M059J (cell line): ENCODE measurements around the gene CFHR5. TPM values are rescaled to one million over a fixed set of nuclear protein-coding genes. Genes with fewer than 3 reads are reported as not detected.

Experiments used
- DNase-seq: peaks from one replicate; pipeline ENCODE4 v3.0.0-alpha.2; 2012; ENCODE audit warnings: low read depth
- total RNA-seq: library from RNA; depleted of rRNA; stranded (reverse); fragments of >200 nt; shearing (Covaris generic); gene quantifications from 2 replicates; pipeline ENCODE4 v1.2.3, GENCODE V29; 2014; rRNA removed

CFHR5 gene
- total RNA-seq, 1 experiment from 2014 or later: not detected

- peak; percentile 34 for DNase-seq
These were observed 40.3 kb downstream of the CFHR5 start for GRCh38 chr1:197017558-197018146.

GRCh38 chr1:197021716-197022115, 44.4 kb downstream of the CFHR5 start:
- DNase-seq: no peak

DNA sequence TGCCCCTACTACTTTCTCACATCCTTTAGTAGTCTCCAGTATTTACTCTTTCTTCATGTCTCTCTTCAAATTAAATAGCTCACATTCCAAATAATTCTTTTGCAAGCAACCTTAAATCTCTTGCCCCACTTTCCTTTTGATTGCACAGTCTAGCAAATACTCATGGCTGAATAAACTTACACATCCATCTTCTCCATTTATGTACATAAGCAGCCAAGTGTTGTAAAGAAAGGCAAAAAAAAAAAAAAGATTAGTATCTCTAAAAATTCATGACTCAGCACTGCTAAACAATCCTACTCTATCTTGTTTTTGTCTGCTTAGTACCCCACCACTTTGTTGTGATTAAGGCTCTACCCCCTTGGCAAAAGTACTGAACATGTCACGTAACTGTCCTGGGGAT, 47.1 kb downstream of the CFHR5 start:
- no peak for DNase-seq

DNA sequence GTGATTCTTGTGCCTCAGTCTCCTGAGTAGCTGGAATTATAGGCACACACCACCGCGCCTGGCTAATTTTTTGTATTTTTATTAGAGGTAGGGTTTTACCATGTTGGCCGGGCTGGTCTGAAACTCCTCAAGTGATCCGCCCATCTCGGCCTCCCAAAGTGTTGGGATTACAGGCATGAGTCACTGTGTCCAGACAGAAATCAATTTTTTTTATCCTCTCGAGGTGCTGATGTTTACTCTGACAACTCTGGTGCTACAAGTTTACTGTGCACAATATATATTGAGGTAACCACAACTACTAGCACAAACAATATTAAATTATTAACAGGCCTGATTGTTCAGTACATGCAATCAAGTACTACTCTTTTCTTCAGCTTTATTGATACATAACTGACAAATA, 50.0 kb downstream of the CFHR5 start:
- peak; percentile 35 for DNase-seq

DNA sequence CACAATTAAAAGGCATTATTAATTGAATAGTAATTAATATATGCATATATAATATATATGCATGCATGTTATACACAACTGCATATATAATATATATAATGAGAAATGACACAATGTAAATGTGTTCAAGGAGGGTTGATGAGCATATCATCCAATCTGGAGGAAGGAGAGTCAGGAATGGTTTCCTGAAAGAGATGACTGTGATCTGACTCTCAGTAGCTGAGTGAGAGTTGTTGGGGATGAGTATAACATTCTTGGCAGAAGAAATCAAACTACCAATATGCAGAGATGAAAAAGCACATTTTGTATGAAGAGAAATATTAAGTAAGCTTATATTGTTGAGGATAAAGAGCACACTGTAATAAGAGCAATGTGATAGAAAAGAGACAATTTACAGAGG, 52.4 kb downstream of the CFHR5 start:
- no peak for DNase-seq

DNA sequence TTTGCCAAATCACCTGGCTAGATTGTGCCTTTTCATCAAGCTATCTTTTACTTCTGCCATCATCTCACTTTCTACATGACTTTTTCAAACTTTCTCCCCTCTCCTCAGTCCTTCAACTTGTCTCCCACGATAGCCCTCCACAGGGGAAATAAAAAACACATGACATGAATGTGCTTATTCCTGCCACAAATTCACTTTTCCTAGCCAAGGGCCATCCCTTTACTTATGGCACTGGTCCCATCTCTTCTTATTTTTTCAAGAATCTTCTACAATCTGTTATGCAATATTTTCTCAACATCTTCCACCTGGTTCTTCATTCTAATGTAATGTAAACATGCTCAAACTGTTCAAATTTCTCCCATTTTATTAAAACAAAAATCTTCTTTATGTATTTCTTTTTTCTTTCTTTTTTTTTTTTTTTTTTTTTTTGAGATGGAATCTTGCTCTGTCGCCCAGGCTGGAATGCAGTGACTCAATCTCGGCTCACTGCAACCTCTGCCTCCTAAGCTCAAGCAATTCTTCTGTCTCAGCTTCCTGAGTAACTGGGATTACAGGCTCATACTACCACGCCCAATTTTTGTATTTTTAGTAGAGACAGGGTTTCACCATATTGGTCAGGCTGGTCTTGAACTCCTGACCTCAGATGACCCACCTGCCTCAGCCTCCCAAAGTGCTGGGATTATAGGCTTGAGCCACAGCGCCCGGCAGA, 57.4 kb downstream of the CFHR5 start:
- peak; percentile 73 for DNase-seq

DNA sequence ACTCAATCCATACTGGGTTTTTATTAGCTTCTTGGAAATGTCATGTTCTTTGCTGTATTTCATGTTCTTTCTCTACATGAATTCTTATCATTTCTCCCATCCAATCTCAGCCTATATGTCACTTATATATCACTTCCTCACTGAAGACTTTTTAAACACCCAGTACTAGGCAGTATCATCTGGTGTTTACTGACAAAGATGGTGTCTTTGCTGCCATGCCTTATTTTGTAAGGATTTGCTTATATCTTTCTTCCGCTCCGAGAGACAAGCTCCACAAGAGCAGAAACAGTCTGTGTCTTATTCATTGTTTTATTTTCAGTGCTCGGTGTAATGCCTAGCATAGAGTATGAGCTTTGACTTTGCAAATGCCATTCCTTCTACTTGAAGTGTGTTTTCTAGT, 59.5 kb downstream of the CFHR5 start:
- no peak for DNase-seq

DNA sequence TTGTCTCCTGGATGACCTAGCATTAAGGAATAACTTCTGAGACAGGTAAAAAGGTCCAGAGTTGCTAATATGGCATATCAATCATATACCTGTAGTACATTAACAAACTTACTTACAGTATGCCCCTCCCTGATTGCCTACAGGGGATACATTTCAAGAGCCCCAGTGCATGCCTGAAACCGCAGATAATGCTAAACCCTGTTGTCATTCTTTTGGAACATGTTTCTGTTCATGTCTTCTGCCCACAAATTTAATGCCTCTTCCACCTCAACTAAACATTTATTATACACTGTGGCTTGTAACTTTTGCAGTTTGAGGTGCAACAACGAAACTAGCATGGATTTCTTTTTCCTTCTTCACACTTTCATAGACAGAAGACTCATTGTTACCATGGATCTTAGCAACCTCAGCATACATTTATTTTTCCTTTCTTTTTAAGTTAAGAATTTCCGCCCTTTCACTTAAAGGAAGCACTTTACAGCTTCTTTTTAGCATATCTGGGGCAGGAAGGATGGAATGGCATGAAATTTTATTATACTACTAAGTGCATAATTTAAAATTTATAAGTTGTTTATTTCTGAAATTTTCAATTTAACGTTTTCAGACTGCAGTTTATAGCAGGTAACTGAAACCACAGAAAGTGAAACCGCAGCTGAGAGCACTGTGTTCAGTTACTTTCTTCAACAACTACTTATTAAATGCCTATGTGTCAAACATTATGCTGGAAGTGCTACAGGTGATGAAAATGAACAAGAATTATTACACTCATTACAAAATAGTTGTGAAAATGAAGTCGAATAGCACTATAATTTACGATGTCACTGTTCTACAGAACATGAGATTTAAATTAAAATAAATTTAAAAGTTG, 64.4 kb downstream of the CFHR5 start:
- DNase-seq: peak; percentile 9

GRCh38 chr1:197042676-197043341, 65.5 kb downstream of the CFHR5 start:
- no peak for DNase-seq

- DNase-seq: no peak
These were observed 71.7 kb downstream of the CFHR5 start for GRCh38 chr1:197049100-197049499.

Other genes starting within 250 kb of the CFHR5 start
- gene CFHR3, start 202.7 kb upstream of the CFHR5 start, total RNA-seq: not detected in 2 replicates
- not detected in 2 replicates for gene CFHR1, start 157.8 kb upstream of the CFHR5 start, total RNA-seq
- not detected in 2 replicates for gene CFHR4, start 89.5 kb upstream of the CFHR5 start, total RNA-seq
- gene CFHR2, start 33.8 kb upstream of the CFHR5 start, total RNA-seq: not detected in 2 replicates
- not detected in 2 replicates for gene F13B, start 89.7 kb downstream of the CFHR5 start, total RNA-seq
- gene ASPM, start 169.1 kb downstream of the CFHR5 start, total RNA-seq: 39.8 and 62.1 TPM in 2 replicates
- 9.8 and 10.5 TPM in 2 replicates for gene ZBTB41, start 223.7 kb downstream of the CFHR5 start, total RNA-seq